ENCODE data around the gene PFDN6.

PFDN6 gene

GRCh38 chr6:33288921-33289783, at the start of gene PFDN6, which contains the start of gene WDR46:
PFDN6 (plus strand) TSS chr6:33289601; CDS start chr6:33289857, 256 bp downstream.
WDR46 (minus strand) TSS chr6:33289239; CDS start chr6:33289170, 69 bp downstream.
- H3K4me3 ChIP-seq (ENCODE audit: control insufficient read depth, low read depth, low read length), result peak within 1 kb of the TSS; percentile 96
- TF ChIP-seq CTCF (conservative IDR thresholded peaks at IDR 0.05; ENCODE audit: control insufficient read depth, insufficient read depth, low read depth, low read length), result no peak
- DNase-seq (ENCODE audit: low read depth), result peak; percentile 87

- TF ChIP-seq CTCF (conservative IDR thresholded peaks at IDR 0.05; ENCODE audit: control insufficient read depth, insufficient read depth, low read depth, low read length), result no peak
- no peak overlapping the region for H3K4me3 ChIP-seq (ENCODE audit: control insufficient read depth, low read depth, low read length)
- DNase-seq (ENCODE audit: low read depth), result no peak
Measured at GRCh38 chr6:33241968-33242367, 47.4 kb upstream of the PFDN6 start.

GRCh38 chr6:33243476-33243875, 45.9 kb upstream of the PFDN6 start:
- DNase-seq (ENCODE audit: low read depth), result no peak
- TF ChIP-seq CTCF (conservative IDR thresholded peaks at IDR 0.05; ENCODE audit: control insufficient read depth, insufficient read depth, low read depth, low read length), result no peak
- H3K4me3 ChIP-seq (ENCODE audit: control insufficient read depth, low read depth, low read length), result no peak overlapping the region

GRCh38 chr6:33247977-33248642, 41.3 kb upstream of the PFDN6 start:
- peak; percentile 87 for DNase-seq (ENCODE audit: low read depth)
- TF ChIP-seq CTCF (conservative IDR thresholded peaks at IDR 0.05; ENCODE audit: control insufficient read depth, insufficient read depth, low read depth, low read length), result peak; percentile 91

GRCh38 chr6:33248643-33248931, 40.8 kb upstream of the PFDN6 start:
- DNase-seq (ENCODE audit: low read depth), result peak; percentile 61
- H3K4me3 ChIP-seq (ENCODE audit: control insufficient read depth, low read depth, low read length), result peak overlapping the region; percentile 51
- no peak for TF ChIP-seq CTCF (conservative IDR thresholded peaks at IDR 0.05; ENCODE audit: control insufficient read depth, insufficient read depth, low read depth, low read length)

More at GRCh38 chr6:33247977-33248642, 41.3 kb upstream of the PFDN6 start:
- H3K4me3 ChIP-seq (ENCODE audit: control insufficient read depth, low read depth, low read length), result peak overlapping the region; percentile 51

- peak; percentile 99 for DNase-seq (ENCODE audit: low read depth)
- TF ChIP-seq CTCF (conservative IDR thresholded peaks at IDR 0.05; ENCODE audit: control insufficient read depth, insufficient read depth, low read depth, low read length), result no peak
- H3K4me3 ChIP-seq (ENCODE audit: control insufficient read depth, low read depth, low read length), result peak overlapping the region; percentile 71
Measured at GRCh38 chr6:33248932-33249731, 40.3 kb upstream of the PFDN6 start.
